H9 (cell line): ENCODE data around the gene HPS4. TPM values are rescaled to one million over a fixed set of nuclear protein-coding genes. Genes with fewer than 3 reads are reported as not detected.

ENCODE experiments used
- DNase-seq: peaks from one replicate; pipeline ENCODE4 v3.0.0-alpha.2; 2017
- H2AFZ ChIP-seq: one replicate; pipeline ENCODE4 v1.6.1; 2013; ENCODE audit warnings: mild to moderate bottlenecking, low read length, control low read depth, moderate library complexity
- H2AK5ac ChIP-seq: 2 replicates; pipeline ENCODE4 v1.6.1; 2013; ENCODE audit warnings: low read length, control low read depth, mixed read lengths; ENCODE audit not compliant: insufficient read length
- H2BK120ac ChIP-seq: one replicate; pipeline ENCODE4 v1.6.1; 2013; ENCODE audit warnings: low read depth, mild to moderate bottlenecking, low read length, control low read depth, inconsistent platforms; ENCODE audit not compliant: poor library complexity, severe bottlenecking
- H2BK12ac ChIP-seq: 2 replicates; pipeline ENCODE4 v1.6.1; 2013; ENCODE audit warnings: low read length, control low read depth, mixed read lengths, low read depth; ENCODE audit not compliant: insufficient read length
- H2BK15ac ChIP-seq: 2 replicates; pipeline ENCODE4 v1.6.1; 2013; ENCODE audit warnings: low read depth, low read length, control low read depth
- H2BK20ac ChIP-seq: one replicate; pipeline ENCODE4 v1.6.1; 2013; ENCODE audit warnings: low read depth, mild to moderate bottlenecking, low read length, control low read depth, inconsistent platforms; ENCODE audit not compliant: poor library complexity, severe bottlenecking
- H2BK5ac ChIP-seq: 2 replicates; pipeline ENCODE4 v1.6.1; 2013; ENCODE audit warnings: low read length, control low read depth, mixed read lengths; ENCODE audit not compliant: insufficient read length
- H3K14ac ChIP-seq: 2 replicates; pipeline ENCODE4 v1.6.1; 2013; ENCODE audit warnings: low read length, control low read depth; ENCODE audit not compliant: insufficient read depth
- H3K18ac ChIP-seq: 2 replicates; pipeline ENCODE4 v1.6.1; 2013; ENCODE audit warnings: low read depth, mild to moderate bottlenecking, mixed read lengths, low read length, control low read depth; ENCODE audit not compliant: insufficient read length
- H3K23ac ChIP-seq: 2 replicates; pipeline ENCODE4 v1.6.1; 2013; ENCODE audit warnings: low read length, control low read depth, mixed read lengths, low read depth; ENCODE audit not compliant: insufficient read length
- H3K23me2 ChIP-seq: 2 replicates; pipeline ENCODE4 v1.6.1; 2013; ENCODE audit warnings: low read depth, mild to moderate bottlenecking, mixed read lengths, low read length, control low read depth; ENCODE audit not compliant: insufficient read length, poor library complexity, severe bottlenecking
- H3K27ac ChIP-seq: 2 replicates; pipeline ENCODE4 v1.5.1; 2013; ENCODE audit warnings: low read length, control low read depth, mixed read lengths, low read depth; ENCODE audit not compliant: insufficient read length
- H3K27me3 ChIP-seq: 2 replicates; pipeline ENCODE4 v1.6.1; 2013; ENCODE audit warnings: low read length, control low read depth, inconsistent platforms; ENCODE audit not compliant: insufficient read depth
- H3K4ac ChIP-seq: 2 replicates; pipeline ENCODE4 v1.6.1; 2013; ENCODE audit warnings: low read depth, mild to moderate bottlenecking, control low read depth, inconsistent platforms, low read length, moderate library complexity
- H3K4me1 ChIP-seq: 2 replicates; pipeline ENCODE4 v1.6.1; 2013; ENCODE audit warnings: low read length, control low read depth, inconsistent platforms; ENCODE audit not compliant: insufficient read depth
- H3K4me2 ChIP-seq: 2 replicates; pipeline ENCODE4 v1.6.1; 2013; ENCODE audit warnings: low read length, control low read depth, mixed read lengths; ENCODE audit not compliant: insufficient read length, insufficient read depth
- H3K56ac ChIP-seq: 2 replicates; pipeline ENCODE4 v1.6.1; 2013; ENCODE audit warnings: low read depth, mild to moderate bottlenecking, mixed read lengths, low read length, control low read depth; ENCODE audit not compliant: insufficient read length
- H3K79me1 ChIP-seq: 2 replicates; pipeline ENCODE4 v1.6.1; 2013; ENCODE audit warnings: low read depth, mild to moderate bottlenecking, moderate library complexity, low read length, control low read depth, inconsistent platforms; ENCODE audit not compliant: insufficient read depth, poor library complexity, severe bottlenecking
- H3K79me2 ChIP-seq: 2 replicates; pipeline ENCODE4 v1.6.1; 2013; ENCODE audit warnings: low read length, control low read depth, inconsistent platforms; ENCODE audit not compliant: insufficient read depth
- H3K9ac ChIP-seq: 2 replicates; pipeline ENCODE4 v1.6.1; 2013; ENCODE audit warnings: low read length, control low read depth, mixed read lengths; ENCODE audit not compliant: insufficient read length; ENCODE audit errors: extremely low read depth
- H3K9me3 ChIP-seq: one replicate; pipeline ENCODE4 v1.6.1; 2013; ENCODE audit warnings: low read depth, low read length, inconsistent platforms; ENCODE audit not compliant: control insufficient read depth
- H3T11ph ChIP-seq: one replicate; pipeline ENCODE4 v1.6.1; 2013; ENCODE audit warnings: mild to moderate bottlenecking, low read length, control low read depth, inconsistent platforms
- H4K20me1 ChIP-seq: one replicate; pipeline ENCODE4 v1.6.1; 2013; ENCODE audit not compliant: control insufficient read depth, insufficient read length, insufficient read depth
- H4K5ac ChIP-seq: 2 replicates; pipeline ENCODE4 v1.6.1; 2013; ENCODE audit warnings: low read depth, mild to moderate bottlenecking, mixed read lengths, low read length, control low read depth; ENCODE audit not compliant: insufficient read length
- H4K8ac ChIP-seq: replicated peaks from 2 replicates; pipeline ENCODE4 v1.6.1; 2013; ENCODE audit warnings: low read length, control low read depth, mixed read lengths, low read depth; ENCODE audit not compliant: insufficient read length
- H4K91ac ChIP-seq: 2 replicates; pipeline ENCODE4 v1.6.1; 2013; ENCODE audit warnings: low read depth, mild to moderate bottlenecking, moderate library complexity, mixed read lengths, low read length, control low read depth; ENCODE audit not compliant: insufficient read length
- H3K27ac Mint-ChIP-seq, 3 experiments: 2 replicates in 2 of 3; 3 replicates in 1 of 3; pipeline ENCODE4 v1.8.0; 2020 to 2021; ENCODE audit warnings: mixed read lengths in 3 of 3, mild to moderate bottlenecking in 1 of 3, moderate library complexity in 1 of 3
- H3K27me3 Mint-ChIP-seq: 2 replicates; pipeline ENCODE4 v1.8.0; 2021; ENCODE audit warnings: low read depth, mild to moderate bottlenecking, moderate library complexity, mixed read lengths
- H3K36me3 Mint-ChIP-seq, 3 experiments: 2 replicates in 2 of 3; 3 replicates in 1 of 3; pipeline ENCODE4 v1.8.0; 2020 to 2021; ENCODE audit warnings: low read depth in 3 of 3, mixed read lengths in 3 of 3; ENCODE audit not compliant: insufficient read depth in 1 of 3
- H3K4me1 Mint-ChIP-seq, 2 experiments: 2 replicates each; pipeline ENCODE4 v1.8.0; 2020; ENCODE audit warnings: mixed read lengths in 2 of 2
- H3K4me3 Mint-ChIP-seq, 2 experiments: 2 replicates in 1 of 2; 3 replicates in 1 of 2; pipeline ENCODE4 v1.8.0; 2020 to 2021; ENCODE audit warnings: mild to moderate bottlenecking in 2 of 2, mixed read lengths in 2 of 2, moderate library complexity in 1 of 2
- H3K9me3 Mint-ChIP-seq, 2 experiments: 2 replicates in 1 of 2; 3 replicates in 1 of 2; pipeline ENCODE4 v1.8.0; 2020; ENCODE audit warnings: mild to moderate bottlenecking in 2 of 2, mixed read lengths in 2 of 2, moderate library complexity in 1 of 2
- WGBS: extraction: QIAGEN DNeasy Blood & Tissue Kit; methylation state at CpG from one replicate; pipeline ENCODE4 v1.1.7; 2013; ENCODE audit warnings: missing lambda C conversion rate, low lambda C conversion rate, mixed read lengths; ENCODE audit not compliant: insufficient read length; ENCODE audit errors: extremely low coverage; 5-methylcytosine and 5-hydroxymethylcytosine counted together
- total RNA-seq: library from RNA; stranded (reverse); gene quantifications from 2 replicates; pipeline ENCODE4 v1.2.1, GENCODE V29; 2021
- TF ChIP-seq, protein P1 (sequence below): fragments of 200-600 bp; sonication (generic); conservative IDR thresholded peaks from 3 replicates; pipeline ENCODE4 v1.8.0; 2021; ENCODE audit warnings: antibody characterized with exemption, mild to moderate bottlenecking

HPS4 gene
- total RNA-seq, 1 experiment from 2014 or later, result 26.2 TPM

DNA sequence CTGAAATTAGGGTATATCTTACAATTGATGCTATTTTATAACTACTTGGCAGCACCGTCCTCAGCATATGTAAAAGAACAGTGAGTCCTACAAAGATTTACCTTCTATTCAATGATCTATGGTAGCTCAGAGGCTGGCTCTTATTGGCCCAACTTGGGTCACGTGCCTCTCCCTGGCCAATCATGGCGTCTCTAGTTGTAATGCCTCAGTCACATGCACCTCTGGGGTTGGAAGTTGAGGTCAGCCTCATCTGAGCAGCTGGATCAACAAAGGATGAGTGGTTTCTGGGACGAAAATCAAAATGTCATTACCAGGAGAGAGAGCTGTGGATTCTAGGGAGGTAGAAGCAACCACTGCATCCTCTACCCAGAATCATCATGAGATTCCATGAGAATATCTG lies 77.5 kb downstream of the HPS4 start:
- no peak overlapping the region for H3K4me2 ChIP-seq
- no peak overlapping the region for H2BK12ac ChIP-seq
- no peaks in the 10 kb centered on the region for H3K79me2 ChIP-seq
- no peaks in the 10 kb centered on the region for H3K27me3 ChIP-seq
- no peak overlapping the region for H2BK20ac ChIP-seq
- no peak overlapping the region for H4K91ac ChIP-seq
- no peak overlapping the region for H3K4ac ChIP-seq
- no peak overlapping the region for H2AK5ac ChIP-seq
- H3K79me1 ChIP-seq, result no peaks in the 10 kb centered on the region
- no peak overlapping the region for H4K5ac ChIP-seq
- TF ChIP-seq, protein P1, sequence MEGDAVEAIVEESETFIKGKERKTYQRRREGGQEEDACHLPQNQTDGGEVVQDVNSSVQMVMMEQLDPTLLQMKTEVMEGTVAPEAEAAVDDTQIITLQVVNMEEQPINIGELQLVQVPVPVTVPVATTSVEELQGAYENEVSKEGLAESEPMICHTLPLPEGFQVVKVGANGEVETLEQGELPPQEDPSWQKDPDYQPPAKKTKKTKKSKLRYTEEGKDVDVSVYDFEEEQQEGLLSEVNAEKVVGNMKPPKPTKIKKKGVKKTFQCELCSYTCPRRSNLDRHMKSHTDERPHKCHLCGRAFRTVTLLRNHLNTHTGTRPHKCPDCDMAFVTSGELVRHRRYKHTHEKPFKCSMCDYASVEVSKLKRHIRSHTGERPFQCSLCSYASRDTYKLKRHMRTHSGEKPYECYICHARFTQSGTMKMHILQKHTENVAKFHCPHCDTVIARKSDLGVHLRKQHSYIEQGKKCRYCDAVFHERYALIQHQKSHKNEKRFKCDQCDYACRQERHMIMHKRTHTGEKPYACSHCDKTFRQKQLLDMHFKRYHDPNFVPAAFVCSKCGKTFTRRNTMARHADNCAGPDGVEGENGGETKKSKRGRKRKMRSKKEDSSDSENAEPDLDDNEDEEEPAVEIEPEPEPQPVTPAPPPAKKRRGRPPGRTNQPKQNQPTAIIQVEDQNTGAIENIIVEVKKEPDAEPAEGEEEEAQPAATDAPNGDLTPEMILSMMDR, result no peak
- no CpG with 5 or more reads among the region's 4 CpGs for WGBS
- H4K20me1 ChIP-seq, result no peaks in the 10 kb centered on the region
- no peak overlapping the region for H3T11ph ChIP-seq
- H3K36me3 Mint-ChIP-seq, result no peaks in the 10 kb centered on the region
- H3K18ac ChIP-seq, result no peak overlapping the region
- H3K27me3 Mint-ChIP-seq, result peaks cover 5% of the 10 kb centered on the region
- no peak overlapping the region for H3K27ac ChIP-seq
- H3K9me3 Mint-ChIP-seq, result no peaks in the 10 kb centered on the region
- no peak overlapping the region for H3K14ac ChIP-seq
- no peak overlapping the region for H3K23ac ChIP-seq
- H3K23me2 ChIP-seq, result no peaks in the 10 kb centered on the region
- H2BK5ac ChIP-seq, result no peak overlapping the region
- no peak overlapping the region for H2BK120ac ChIP-seq
- H3K56ac ChIP-seq, result no peak overlapping the region
- no peaks in the 10 kb centered on the region for H3K9me3 ChIP-seq
- H2BK15ac ChIP-seq, result no peak overlapping the region
- H3K27ac Mint-ChIP-seq, result no peak overlapping the region
- no peak overlapping the region for H3K9ac ChIP-seq
- peaks cover 7 to 14% of the 10 kb centered on the region in 2 experiments for H3K4me1 Mint-ChIP-seq
- no peak overlapping the region for H4K8ac ChIP-seq
- no peak overlapping the region for H3K4me3 Mint-ChIP-seq
- peaks cover 5% of the 10 kb centered on the region; the same call in 1 of the 2 replicates for H3K4me1 ChIP-seq
- H2AFZ ChIP-seq, result no peak overlapping the region
- no peak for DNase-seq
